Measurements from ENCODE around the gene SAMD14.

GRCh38 chr17:50149417-50150353, 19.7 kb upstream of the SAMD14 start:
- TF ChIP-seq, protein P1, sequence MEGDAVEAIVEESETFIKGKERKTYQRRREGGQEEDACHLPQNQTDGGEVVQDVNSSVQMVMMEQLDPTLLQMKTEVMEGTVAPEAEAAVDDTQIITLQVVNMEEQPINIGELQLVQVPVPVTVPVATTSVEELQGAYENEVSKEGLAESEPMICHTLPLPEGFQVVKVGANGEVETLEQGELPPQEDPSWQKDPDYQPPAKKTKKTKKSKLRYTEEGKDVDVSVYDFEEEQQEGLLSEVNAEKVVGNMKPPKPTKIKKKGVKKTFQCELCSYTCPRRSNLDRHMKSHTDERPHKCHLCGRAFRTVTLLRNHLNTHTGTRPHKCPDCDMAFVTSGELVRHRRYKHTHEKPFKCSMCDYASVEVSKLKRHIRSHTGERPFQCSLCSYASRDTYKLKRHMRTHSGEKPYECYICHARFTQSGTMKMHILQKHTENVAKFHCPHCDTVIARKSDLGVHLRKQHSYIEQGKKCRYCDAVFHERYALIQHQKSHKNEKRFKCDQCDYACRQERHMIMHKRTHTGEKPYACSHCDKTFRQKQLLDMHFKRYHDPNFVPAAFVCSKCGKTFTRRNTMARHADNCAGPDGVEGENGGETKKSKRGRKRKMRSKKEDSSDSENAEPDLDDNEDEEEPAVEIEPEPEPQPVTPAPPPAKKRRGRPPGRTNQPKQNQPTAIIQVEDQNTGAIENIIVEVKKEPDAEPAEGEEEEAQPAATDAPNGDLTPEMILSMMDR (conservative IDR thresholded peaks at IDR 0.05; ENCODE audit: low read length), result no peak
- no peak for TF ChIP-seq EZH2phosphoT487 (IDR thresholded peaks at IDR 0.05; ENCODE audit: borderline replicate concordance, low read depth, low read length)

Data from OCI-LY7 (cell line).